ENCODE results near the gene ZAP70. TPM values are rescaled to one million over a fixed set of nuclear protein-coding genes. Genes with fewer than 3 reads are reported as not detected.
A peak's percentile ranks its signal among the peaks of the same experiment; 100 is the strongest.
"Not testable (repeated sequence)": the region's sequence is repeated elsewhere in the genome, so short reads cannot be mapped to it uniquely, and the experiment has no call there.

The ZAP70 gene
- total RNA-seq, 1 donor from 2014 or later, result 3.1 TPM

GRCh38 chr2:97670471-97670870, 42.9 kb upstream of the ZAP70 start:
- Mint-ChIP-seq H3K4me1 (peaks cover 21% of the 10 kb centered on the region), H3K27ac (no peak overlapping the region), H3K4me3 (no peak overlapping the region), H3K27me3 (ENCODE audit: low read depth) (no peaks in the 10 kb centered on the region), H3K36me3 (peaks cover 3% of the 10 kb centered on the region), H3K9me3 (no peaks in the 10 kb centered on the region)
- DNase-seq (ENCODE audit: low spot score in 2 of 2, unreplicated experiment in 2 of 2), result no peak
- TF ChIP-seq CTCF (IDR thresholded peaks at IDR 0.05; ENCODE audit: unreplicated experiment), result no peak

GRCh38 chr2:97671526-97671925, 41.9 kb upstream of the ZAP70 start:
- peak in 1 of 2 experiments; percentile 20 for DNase-seq (ENCODE audit: low spot score in 2 of 2, unreplicated experiment in 2 of 2)
- Mint-ChIP-seq H3K27me3 (ENCODE audit: low read depth) (no peaks in the 10 kb centered on the region), H3K4me3 (no peak overlapping the region), H3K36me3 (peaks cover 3% of the 10 kb centered on the region), H3K27ac (no peak overlapping the region), H3K9me3 (no peaks in the 10 kb centered on the region), H3K4me1 (peaks cover 23% of the 10 kb centered on the region)
- TF ChIP-seq CTCF (IDR thresholded peaks at IDR 0.05; ENCODE audit: unreplicated experiment), result no peak

- H3K4me3 Mint-ChIP-seq; H3K36me3 Mint-ChIP-seq; H3K9me3 Mint-ChIP-seq; H3K27me3 Mint-ChIP-seq (ENCODE audit: low read depth): not testable (repeated sequence)
- Mint-ChIP-seq H3K27ac (peak overlapping the region; percentile 34), H3K4me1 (peaks cover 23% of the 10 kb centered on the region)
- peak in 1 of 2 experiments; percentile 22 for DNase-seq (ENCODE audit: low spot score in 2 of 2, unreplicated experiment in 2 of 2)
Measured at GRCh38 chr2:97672606-97673140, 40.7 kb upstream of the ZAP70 start.

GRCh38 chr2:97673182-97673914, 40.0 kb upstream of the ZAP70 start:
- peaks cover 23% of the 10 kb centered on the region for H3K4me1 Mint-ChIP-seq
- DNase-seq (ENCODE audit: low spot score in 2 of 2, unreplicated experiment in 2 of 2), result no peak
- no peak for TF ChIP-seq CTCF (IDR thresholded peaks at IDR 0.05; ENCODE audit: unreplicated experiment)
- H3K27ac Mint-ChIP-seq, result peak overlapping the region; percentile 47
- no peak overlapping the region for H3K4me3 Mint-ChIP-seq
- H3K27me3 Mint-ChIP-seq (ENCODE audit: low read depth), result no peaks in the 10 kb centered on the region
- H3K36me3 Mint-ChIP-seq, result peaks cover 7% of the 10 kb centered on the region
- peaks cover 10% of the 10 kb centered on the region for H3K9me3 Mint-ChIP-seq

- Mint-ChIP-seq H3K9me3 (peaks cover 12% of the 10 kb centered on the region), H3K27me3 (ENCODE audit: low read depth) (no peaks in the 10 kb centered on the region), H3K4me1 (peaks cover 23% of the 10 kb centered on the region), H3K4me3 (no peak overlapping the region), H3K27ac (peak overlapping the region; percentile 47), H3K36me3 (peaks cover 8% of the 10 kb centered on the region)
- DNase-seq (ENCODE audit: low spot score in 2 of 2, unreplicated experiment in 2 of 2), result no peak
- TF ChIP-seq CTCF (IDR thresholded peaks at IDR 0.05; ENCODE audit: unreplicated experiment), result no peak
Measured at GRCh38 chr2:97673915-97674283, 39.5 kb upstream of the ZAP70 start.

GRCh38 chr2:97675430-97676113, 37.8 kb upstream of the ZAP70 start:
- Mint-ChIP-seq H3K4me1 (peaks cover 23% of the 10 kb centered on the region), H3K36me3 (peaks cover 8% of the 10 kb centered on the region), H3K9me3 (peaks cover 19% of the 10 kb centered on the region), H3K27me3 (ENCODE audit: low read depth) (no peaks in the 10 kb centered on the region), H3K27ac (no peak overlapping the region), H3K4me3 (no peak overlapping the region)
- no peak for TF ChIP-seq CTCF (IDR thresholded peaks at IDR 0.05; ENCODE audit: unreplicated experiment)
- no peak for DNase-seq (ENCODE audit: low spot score in 2 of 2, unreplicated experiment in 2 of 2)
